BLaER1 treated with 17β-estradiol and CSF1 and Interleukin-3, amounts not matched to agents 10 nM and 100 nM (cell line): ENCODE results near the gene LRRC3.

Experiments used
- H3K27ac ChIP-seq, 11 experiments: shearing (Covaris generic); formaldehyde crosslinking; 2 replicates each; pipeline ENCODE4 v1.8.1; 2022
- H3K27me3 ChIP-seq, 11 experiments: shearing (Covaris generic); formaldehyde crosslinking; 2 replicates each; pipeline ENCODE4 v1.8.1; 2022
- H3K36me3 ChIP-seq, 11 experiments: shearing (Covaris generic); formaldehyde crosslinking; 2 replicates each; pipeline ENCODE4 v1.8.1; 2022
- H3K4me1 ChIP-seq, 10 experiments: shearing (Covaris generic); formaldehyde crosslinking; 2 replicates each; pipeline ENCODE4 v1.8.1; 2022
- H3K4me2 ChIP-seq, 11 experiments: shearing (Covaris generic); formaldehyde crosslinking; 2 replicates each; pipeline ENCODE4 v1.8.1; 2022
- H3K4me3 ChIP-seq, 10 experiments: shearing (Covaris generic); formaldehyde crosslinking; 2 replicates each; pipeline ENCODE4 v1.8.1; 2022
- H3K9ac ChIP-seq, 11 experiments: shearing (Covaris generic); formaldehyde crosslinking; 2 replicates each; pipeline ENCODE4 v1.8.1; 2022
- H3K9me3 ChIP-seq, 11 experiments: shearing (Covaris generic); formaldehyde crosslinking; replicated peaks in 1 of 11; 2 replicates each; pipeline ENCODE4 v1.8.1; 2022
- H4K20me1 ChIP-seq, 11 experiments: shearing (Covaris generic); formaldehyde crosslinking; 2 replicates each; pipeline ENCODE4 v1.8.1; 2022
- Cebpa-rat ChIP-seq, 11 experiments: shearing (Covaris generic); IDR thresholded peaks; 2 replicates each; pipeline ENCODE4 v1.8.1; 2022

The LRRC3 gene

GRCh38 chr21:44434568-44434925 is 20.8 kb upstream of the LRRC3 start:
- H3K4me1 ChIP-seq: peaks cover 0 to 62% (median 44%) of the 10 kb centered on the region in 10 experiments; a peak in 17 of 20 replicates
- H3K4me2 ChIP-seq: peak overlapping the region in 7 of 11 experiments; percentile 20 to 74 (median 56); a peak in 11 of 22 replicates
- H3K9me3 ChIP-seq: peaks cover 6 to 11% (median 8%) of the 10 kb centered on the region in 11 experiments
- peaks cover 87 to 100% (median 94%) of the 10 kb centered on the region in 11 experiments for H3K36me3 ChIP-seq
- 0 out of 22 replicates have a peak overlapping the region, but pooled peaks of 3 of the 11 experiments have one; percentile 25 to 35 (median 33) for H3K9ac ChIP-seq
- H3K4me3 ChIP-seq: no peak overlapping the region
- H4K20me1 ChIP-seq: peaks cover 33 to 87% (median 84%) of the 10 kb centered on the region in 11 experiments
- TF ChIP-seq Cebpa-rat (IDR thresholded peaks at IDR 0.05): no peak
- H3K27me3 ChIP-seq: no peaks in the 10 kb centered on the region
- H3K27ac ChIP-seq: no peak overlapping the region

DNA sequence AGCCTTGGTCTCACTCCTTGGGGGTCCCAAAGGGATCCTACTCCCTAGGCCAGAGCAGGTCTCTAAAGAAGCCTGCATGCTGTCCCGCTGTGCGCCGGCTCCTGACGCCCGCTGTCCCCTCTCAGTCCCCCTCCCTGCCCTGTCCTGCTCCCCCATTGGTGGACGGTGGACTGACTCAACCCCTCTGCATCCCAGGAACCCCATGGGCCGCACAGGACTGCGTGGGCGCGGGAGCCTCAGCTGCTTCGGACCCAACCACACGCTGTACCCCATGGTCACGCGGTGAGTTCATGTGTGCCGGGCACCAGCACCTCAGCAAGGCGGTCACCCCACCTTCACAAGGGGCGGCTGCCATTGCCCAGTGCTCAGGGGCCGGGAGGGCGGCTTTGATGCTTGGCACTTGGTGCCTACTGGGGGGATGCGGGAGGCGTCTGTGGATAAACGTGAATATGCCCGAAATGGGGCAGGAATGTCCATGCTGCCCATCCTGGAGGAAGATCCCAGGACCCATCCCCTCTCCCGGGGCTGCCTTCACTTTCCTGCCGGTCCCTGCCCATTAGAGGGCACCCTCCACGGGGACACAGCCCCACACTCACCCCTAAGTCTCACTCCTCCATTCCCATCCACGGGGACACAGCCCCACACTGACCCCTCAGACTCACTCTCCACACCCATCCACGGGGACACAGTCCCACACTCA is 20.2 kb upstream of the LRRC3 start:
- TF ChIP-seq Cebpa-rat (IDR thresholded peaks at IDR 0.05): no peak
- Histone ChIP-seq H3K4me2 (peak overlapping the region in 7 of 11 experiments; percentile 20 to 74 (median 56); a peak in 12 of 22 replicates), H3K9ac (peak overlapping the region in 6 of 11 experiments; percentile 8 to 67 (median 48); a peak in 8 of 22 replicates), H3K27me3 (no peaks in the 10 kb centered on the region), H3K4me1 (peaks cover 0 to 62% (median 44%) of the 10 kb centered on the region in 10 experiments; a peak in 17 of 20 replicates), H3K9me3 (peaks cover 1 to 6% (median 3%) of the 10 kb centered on the region in 11 experiments; a peak in 20 of 22 replicates), H3K4me3 (no peak overlapping the region), H3K36me3 (peaks cover 87 to 100% (median 94%) of the 10 kb centered on the region in 11 experiments), H3K27ac (peak overlapping the region in 2 of 11 experiments; percentile 0 to 31; a peak in 1 of 22 replicates), H4K20me1 (peaks cover 33 to 91% (median 87%) of the 10 kb centered on the region in 11 experiments)

- Histone ChIP-seq H3K27ac (no peak overlapping the region; a peak in 1 of 22 replicates), H3K4me1 (peaks cover 0 to 63% (median 47%) of the 10 kb centered on the region in 10 experiments; a peak in 17 of 20 replicates), H4K20me1 (peaks cover 33 to 100% (median 93%) of the 10 kb centered on the region in 11 experiments), H3K27me3 (no peaks in the 10 kb centered on the region), H3K4me3 (no peak overlapping the region), H3K9me3 (peaks cover 0 to 3% (median 0%) of the 10 kb centered on the region in 11 experiments; a peak in 4 of 22 replicates), H3K9ac (peak overlapping the region in 6 of 11 experiments; percentile 8 to 67 (median 48); a peak in 8 of 22 replicates), H3K4me2 (peak overlapping the region in 5 of 11 experiments; percentile 41 to 74 (median 69); a peak in 10 of 22 replicates), H3K36me3 (peaks cover 94 to 100% (median 100%) of the 10 kb centered on the region in 11 experiments)
- TF ChIP-seq Cebpa-rat (IDR thresholded peaks at IDR 0.05): no peak
Observed at GRCh38 chr21:44436111-44436611, 19.1 kb upstream of the LRRC3 start.

GRCh38 chr21:44436958-44437357 is 18.4 kb upstream of the LRRC3 start:
- Histone ChIP-seq H3K9ac (no peak overlapping the region; a peak in 1 of 22 replicates), H3K36me3 (peaks cover 94 to 100% (median 100%) of the 10 kb centered on the region in 11 experiments), H4K20me1 (peaks cover 33 to 100% (median 93%) of the 10 kb centered on the region in 11 experiments), H3K4me3 (no peak overlapping the region), H3K27me3 (no peaks in the 10 kb centered on the region), H3K4me1 (peaks cover 0 to 70% (median 52%) of the 10 kb centered on the region in 10 experiments; a peak in 16 of 20 replicates), H3K4me2 (peak overlapping the region in 4 of 11 experiments; percentile 56 to 74 (median 69); a peak in 6 of 22 replicates), H3K27ac (no peak overlapping the region), H3K9me3 (peaks cover 0 to 11% (median 0%) of the 10 kb centered on the region in 11 experiments; a peak in 5 of 22 replicates)
- no peak for TF ChIP-seq Cebpa-rat (IDR thresholded peaks at IDR 0.05)

GRCh38 chr21:44437371-44437695 is 18.0 kb upstream of the LRRC3 start:
- peaks cover 0 to 14% (median 0%) of the 10 kb centered on the region in 11 experiments; a peak in 5 of 22 replicates for H3K9me3 ChIP-seq
- H4K20me1 ChIP-seq: peaks cover 33 to 100% (median 93%) of the 10 kb centered on the region in 11 experiments
- H3K4me2 ChIP-seq: peak overlapping the region in 2 of 11 experiments; percentile 69; a peak in 3 of 22 replicates
- H3K9ac ChIP-seq: peak overlapping the region in 1 of 11 experiments; percentile 9; a peak in 1 of 22 replicates
- no peaks in the 10 kb centered on the region for H3K27me3 ChIP-seq
- no peak for TF ChIP-seq Cebpa-rat (IDR thresholded peaks at IDR 0.05)
- H3K4me1 ChIP-seq: peaks cover 0 to 74% (median 55%) of the 10 kb centered on the region in 10 experiments; a peak in 16 of 20 replicates
- H3K4me3 ChIP-seq: no peak overlapping the region
- peaks cover 94 to 100% (median 100%) of the 10 kb centered on the region in 11 experiments for H3K36me3 ChIP-seq
- no peak overlapping the region for H3K27ac ChIP-seq

DNA sequence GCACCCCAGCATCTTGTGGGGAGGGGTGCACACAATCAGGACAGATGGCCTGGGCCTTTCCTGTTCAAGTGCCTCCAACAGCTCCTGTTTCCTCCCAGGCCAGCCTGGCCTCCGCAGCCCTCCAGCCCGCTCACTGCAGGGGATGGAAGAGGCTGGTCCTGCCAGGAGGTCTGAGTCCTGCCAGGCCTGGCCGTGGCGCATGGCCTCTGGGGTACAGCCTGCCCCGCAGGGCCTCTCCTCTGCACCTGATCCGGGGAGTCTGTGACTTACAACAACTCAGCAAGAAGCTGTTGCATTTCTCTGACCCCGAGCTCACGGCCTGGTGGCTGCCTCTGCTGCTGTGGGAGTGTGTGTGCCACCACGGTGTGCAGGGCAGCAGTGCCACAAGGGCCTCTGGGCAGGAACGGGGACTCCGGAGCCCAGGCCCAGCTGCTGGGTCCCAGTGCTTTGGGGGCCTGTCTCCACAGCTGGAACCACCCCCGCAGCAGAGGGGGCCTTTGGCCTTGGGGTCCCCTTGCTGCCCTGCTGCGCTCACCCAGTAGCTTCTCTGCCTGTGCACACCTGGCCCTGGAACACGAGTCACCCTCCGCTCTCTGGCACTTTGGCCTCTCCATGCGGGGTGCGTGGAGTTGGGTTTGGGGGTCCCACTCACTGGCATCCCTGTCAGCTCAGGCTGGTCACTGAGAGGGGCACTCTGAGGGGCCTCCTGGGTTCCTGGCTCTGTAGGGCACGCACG is 17.4 kb upstream of the LRRC3 start:
- peaks cover 0 to 14% (median 0%) of the 10 kb centered on the region in 11 experiments; a peak in 5 of 22 replicates for H3K9me3 ChIP-seq
- no peak overlapping the region for H3K4me2 ChIP-seq
- no peak overlapping the region for H3K4me3 ChIP-seq
- H3K27me3 ChIP-seq: no peaks in the 10 kb centered on the region
- H3K36me3 ChIP-seq: peaks cover 96 to 100% (median 100%) of the 10 kb centered on the region in 11 experiments
- no peak for TF ChIP-seq Cebpa-rat (IDR thresholded peaks at IDR 0.05)
- peaks cover 33 to 100% (median 92%) of the 10 kb centered on the region in 11 experiments for H4K20me1 ChIP-seq
- H3K4me1 ChIP-seq: peaks cover 0 to 74% (median 55%) of the 10 kb centered on the region in 10 experiments; a peak in 16 of 20 replicates
- no peak overlapping the region for H3K27ac ChIP-seq
- peak overlapping the region in 1 of 11 experiments; percentile 9; a peak in 1 of 22 replicates for H3K9ac ChIP-seq

GRCh38 chr21:44438531-44439210 is 16.6 kb upstream of the LRRC3 start:
- peaks cover 39 to 100% (median 91%) of the 10 kb centered on the region in 11 experiments for H4K20me1 ChIP-seq
- no peak overlapping the region for H3K4me2 ChIP-seq
- peaks cover 0 to 14% (median 0%) of the 10 kb centered on the region in 11 experiments; a peak in 5 of 22 replicates for H3K9me3 ChIP-seq
- peaks cover 96 to 100% (median 100%) of the 10 kb centered on the region in 11 experiments for H3K36me3 ChIP-seq
- H3K4me1 ChIP-seq: peaks cover 0 to 74% (median 50%) of the 10 kb centered on the region in 10 experiments; a peak in 14 of 20 replicates
- H3K27me3 ChIP-seq: no peaks in the 10 kb centered on the region
- TF ChIP-seq Cebpa-rat (IDR thresholded peaks at IDR 0.05): no peak
- H3K4me3 ChIP-seq: no peak overlapping the region
- no peak overlapping the region for H3K27ac ChIP-seq
- no peak overlapping the region for H3K9ac ChIP-seq

GRCh38 chr21:44439211-44439600 is 16.1 kb upstream of the LRRC3 start:
- H3K9me3 ChIP-seq: peaks cover 0 to 14% (median 0%) of the 10 kb centered on the region in 11 experiments; a peak in 5 of 22 replicates
- H4K20me1 ChIP-seq: peaks cover 42 to 100% (median 90%) of the 10 kb centered on the region in 11 experiments
- H3K4me3 ChIP-seq: no peak overlapping the region
- H3K27me3 ChIP-seq: no peaks in the 10 kb centered on the region
- peaks cover 0 to 74% (median 44%) of the 10 kb centered on the region in 10 experiments; a peak in 13 of 20 replicates for H3K4me1 ChIP-seq
- peaks cover 94 to 100% (median 99%) of the 10 kb centered on the region in 11 experiments for H3K36me3 ChIP-seq
- H3K27ac ChIP-seq: no peak overlapping the region
- no peak overlapping the region for H3K4me2 ChIP-seq
- TF ChIP-seq Cebpa-rat (IDR thresholded peaks at IDR 0.05): no peak
- H3K9ac ChIP-seq: no peak overlapping the region
